OCI-LY3 (cell line): ENCODE data around the gene SPG7.

Experiments used
- H2AFZ ChIP-seq: fragments of 200-600, 300-600 bp; shearing (Covaris generic); 2 replicates; pipeline ENCODE4 v1.6.0; 2014; ENCODE audit warnings: antibody characterized with exemption, low read depth, low read length
- H3K27ac ChIP-seq: fragments of 200-600, 300-600 bp; sonication (generic); 2 replicates; pipeline ENCODE4 v1.5.1; 2014; ENCODE audit warnings: mild to moderate bottlenecking, low read length, moderate library complexity, mixed read lengths
- H3K27me3 ChIP-seq: fragments of 200-600, 300-600 bp; sonication (generic); 2 replicates; pipeline ENCODE4 v1.6.1; 2014; ENCODE audit warnings: low read depth, low read length, mixed read lengths
- H3K36me3 ChIP-seq: fragments of 200-600, 300-600 bp; sonication (generic); replicated peaks from 2 replicates; pipeline ENCODE3; 2014; ENCODE audit warnings: low read depth, low read length, mixed read lengths
- H3K4me1 ChIP-seq: fragments of 300-600, 200-600 bp; sonication (generic); 2 replicates; pipeline ENCODE4 v1.6.1; 2014; ENCODE audit warnings: low read length, mixed read lengths
- H3K4me2 ChIP-seq: fragments of 200-600, 300-600 bp; sonication (generic); 2 replicates; pipeline ENCODE4 v1.6.1; 2014; ENCODE audit warnings: low read length, mixed read lengths
- H3K4me3 ChIP-seq: fragments of 300-600, 200-600 bp; sonication (generic); 2 replicates; pipeline ENCODE4 v1.5.1; 2014; ENCODE audit warnings: antibody characterized with exemption, mild to moderate bottlenecking, low read length, moderate library complexity
- H3K79me2 ChIP-seq: fragments of 300-600, 200-600 bp; shearing (Covaris generic); 2 replicates; pipeline ENCODE4 v1.6.1; 2014; ENCODE audit warnings: mild to moderate bottlenecking, low read length, mixed read lengths
- H3K9ac ChIP-seq: fragments of 300-600, 200-600 bp; shearing (Covaris generic); 2 replicates; pipeline ENCODE4 v1.6.0; 2014; ENCODE audit warnings: mild to moderate bottlenecking, low read length, moderate library complexity
- H3K9me3 ChIP-seq: fragments of 200-600, 300-600 bp; shearing (Covaris generic); 2 replicates; pipeline ENCODE4 v1.6.1; 2014; ENCODE audit warnings: low read length, mixed read lengths; ENCODE audit not compliant: insufficient read depth
- H4K20me1 ChIP-seq: fragments of 200-600, 300-600 bp; sonication (generic); 2 replicates; pipeline ENCODE4 v1.6.1; 2016; ENCODE audit warnings: low read length, mixed read lengths; ENCODE audit not compliant: insufficient read depth
- CTCF ChIP-seq: fragments of 200-600, 300-600 bp; sonication (generic); IDR thresholded peaks from 2 replicates; pipeline ENCODE4 v1.5.1; 2014; ENCODE audit warnings: antibody characterized with exemption, low read length, low read depth
- EZH2phosphoT487 ChIP-seq: fragments of 200-600 bp; shearing (Covaris generic); IDR thresholded peaks from 2 replicates; pipeline ENCODE4 v1.6.1; 2018; ENCODE audit warnings: antibody characterized with exemption, mixed run types, low read depth

Gene SPG7

GRCh38 chr16:89536371-89536770, 28.2 kb downstream of the SPG7 start:
- Histone ChIP-seq H3K9ac (no peak overlapping the region), H3K27ac (no peak overlapping the region), H3K79me2 (no peaks in the 10 kb centered on the region), H3K27me3 (no peaks in the 10 kb centered on the region), H3K4me1 (no peaks in the 10 kb centered on the region), H3K4me3 (no peak overlapping the region), H4K20me1 (no peaks in the 10 kb centered on the region; the same call in 1 of the 2 replicates), H3K36me3 (peaks cover 39% of the 10 kb centered on the region), H3K4me2 (no peak overlapping the region), H3K9me3 (no peaks in the 10 kb centered on the region), H2AFZ (no peak overlapping the region)
- TF ChIP-seq CTCF: no peak
- no peak for TF ChIP-seq EZH2phosphoT487

GRCh38 chr16:89536886-89537548, 28.8 kb downstream of the SPG7 start:
- H3K27me3 ChIP-seq: no peaks in the 10 kb centered on the region
- no peak overlapping the region for H3K9ac ChIP-seq
- H3K4me2 ChIP-seq: no peak overlapping the region
- H2AFZ ChIP-seq: no peak overlapping the region
- H3K36me3 ChIP-seq: peaks cover 34% of the 10 kb centered on the region
- no peak overlapping the region for H3K27ac ChIP-seq
- TF ChIP-seq CTCF: no peak
- TF ChIP-seq EZH2phosphoT487: no peak
- H3K79me2 ChIP-seq: no peaks in the 10 kb centered on the region
- H3K9me3 ChIP-seq: no peaks in the 10 kb centered on the region
- no peaks in the 10 kb centered on the region for H3K4me1 ChIP-seq
- H4K20me1 ChIP-seq: no peaks in the 10 kb centered on the region; the same call in 1 of the 2 replicates
- H3K4me3 ChIP-seq: no peak overlapping the region

- Histone ChIP-seq H3K4me2 (no peak overlapping the region), H4K20me1 (no peaks in the 10 kb centered on the region; the same call in 1 of the 2 replicates), H3K27ac (no peak overlapping the region), H3K4me3 (no peak overlapping the region), H3K4me1 (no peaks in the 10 kb centered on the region), H2AFZ (no peak overlapping the region), H3K79me2 (no peaks in the 10 kb centered on the region), H3K9me3 (no peaks in the 10 kb centered on the region), H3K9ac (no peak overlapping the region), H3K36me3 (peaks cover 29% of the 10 kb centered on the region), H3K27me3 (no peaks in the 10 kb centered on the region)
- TF ChIP-seq CTCF: no peak
- TF ChIP-seq EZH2phosphoT487: no peak
These were observed 29.3 kb downstream of the SPG7 start for GRCh38 chr16:89537549-89537925.

GRCh38 chr16:89538286-89538685, 30.1 kb downstream of the SPG7 start:
- no peaks in the 10 kb centered on the region for H3K4me1 ChIP-seq
- H3K36me3 ChIP-seq: peaks cover 29% of the 10 kb centered on the region
- H3K4me2 ChIP-seq: no peak overlapping the region
- H3K79me2 ChIP-seq: no peaks in the 10 kb centered on the region
- no peak overlapping the region for H3K27ac ChIP-seq
- no peak for TF ChIP-seq EZH2phosphoT487
- no peak for TF ChIP-seq CTCF
- H2AFZ ChIP-seq: no peak overlapping the region
- H3K27me3 ChIP-seq: no peaks in the 10 kb centered on the region
- H3K9me3 ChIP-seq: no peaks in the 10 kb centered on the region
- H3K4me3 ChIP-seq: no peak overlapping the region
- H3K9ac ChIP-seq: no peak overlapping the region
- H4K20me1 ChIP-seq: no peaks in the 10 kb centered on the region; the same call in 1 of the 2 replicates
